B cell (primary cell): Measurements from ENCODE around the gene FAM120C.

Experiments
- EZH2 ChIP-seq: IDR thresholded peaks from 2 replicates; pipeline ENCODE4 v1.6.1; 2012; ENCODE audit warnings: borderline replicate concordance, low read depth, mild to moderate bottlenecking, moderate library complexity, low read length; ENCODE audit not compliant: insufficient read depth, poor library complexity, severe bottlenecking
- TF ChIP-seq, protein P1 (sequence below): fragments of 200-600 bp; IDR thresholded peaks from one replicate; pipeline ENCODE4 v1.8.0; 2022; ENCODE audit warnings: antibody characterized with exemption, mild to moderate bottlenecking

DNA sequence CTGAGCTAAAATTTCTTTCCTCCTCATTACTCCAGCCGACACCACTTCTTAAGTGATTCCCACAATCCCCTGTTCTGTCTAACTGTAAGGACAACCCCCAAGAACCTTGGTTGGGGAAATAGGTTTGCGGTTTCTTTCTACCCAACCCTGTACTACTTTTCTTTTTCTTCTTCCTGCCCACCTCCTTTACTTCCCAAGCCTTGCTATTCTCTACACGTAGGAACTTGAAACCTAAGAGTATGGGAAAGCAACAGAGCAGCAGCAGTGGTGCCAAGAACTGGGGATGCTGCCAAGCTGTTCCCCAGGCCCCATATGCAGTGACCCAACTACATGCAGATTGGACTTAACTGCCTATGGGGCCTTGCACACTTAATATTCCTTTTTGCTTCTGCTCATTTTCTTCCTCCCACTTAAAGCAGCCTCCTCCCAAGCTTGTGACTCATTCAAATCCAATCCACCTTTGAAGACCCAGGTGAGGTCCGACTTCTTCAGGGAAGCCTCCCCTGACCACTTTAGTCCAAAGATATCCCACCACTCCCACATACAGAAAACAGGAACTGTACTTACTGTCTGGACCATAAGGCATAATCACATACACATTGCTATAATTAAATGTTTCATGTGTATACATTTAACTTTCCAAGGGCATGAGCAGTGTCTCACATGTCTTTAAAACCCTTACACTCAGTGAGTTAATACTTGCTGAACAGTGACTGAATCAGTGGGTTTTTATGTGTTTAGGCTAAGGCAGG, 1.7 kb downstream of the FAM120C start:
- TF ChIP-seq, protein P1, sequence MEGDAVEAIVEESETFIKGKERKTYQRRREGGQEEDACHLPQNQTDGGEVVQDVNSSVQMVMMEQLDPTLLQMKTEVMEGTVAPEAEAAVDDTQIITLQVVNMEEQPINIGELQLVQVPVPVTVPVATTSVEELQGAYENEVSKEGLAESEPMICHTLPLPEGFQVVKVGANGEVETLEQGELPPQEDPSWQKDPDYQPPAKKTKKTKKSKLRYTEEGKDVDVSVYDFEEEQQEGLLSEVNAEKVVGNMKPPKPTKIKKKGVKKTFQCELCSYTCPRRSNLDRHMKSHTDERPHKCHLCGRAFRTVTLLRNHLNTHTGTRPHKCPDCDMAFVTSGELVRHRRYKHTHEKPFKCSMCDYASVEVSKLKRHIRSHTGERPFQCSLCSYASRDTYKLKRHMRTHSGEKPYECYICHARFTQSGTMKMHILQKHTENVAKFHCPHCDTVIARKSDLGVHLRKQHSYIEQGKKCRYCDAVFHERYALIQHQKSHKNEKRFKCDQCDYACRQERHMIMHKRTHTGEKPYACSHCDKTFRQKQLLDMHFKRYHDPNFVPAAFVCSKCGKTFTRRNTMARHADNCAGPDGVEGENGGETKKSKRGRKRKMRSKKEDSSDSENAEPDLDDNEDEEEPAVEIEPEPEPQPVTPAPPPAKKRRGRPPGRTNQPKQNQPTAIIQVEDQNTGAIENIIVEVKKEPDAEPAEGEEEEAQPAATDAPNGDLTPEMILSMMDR, result no peak
- TF ChIP-seq EZH2, result no peak
